ENCODE results near the gene SKIC2.
A peak's percentile ranks its signal among the peaks of the same experiment; 100 is the strongest.

The SKIC2 gene

GRCh38 chr6:31918069-31918720 lies 40.8 kb upstream of the SKIC2 start:
- H3K4me3 ChIP-seq (replicated peaks; ENCODE audit: low read depth, low read length) = no peak overlapping the region
- H3K36me3 ChIP-seq (ENCODE audit: control insufficient read depth, insufficient read depth, low read length) = no peaks in the 10 kb centered on the region
- H3K27me3 ChIP-seq (replicated peaks; ENCODE audit: control insufficient read depth, insufficient read depth, low read length) = no peaks in the 10 kb centered on the region
- TF ChIP-seq CTCF (IDR thresholded peaks at IDR 0.05; ENCODE audit: insufficient read depth, low read length, poor library complexity, severe bottlenecking) = no peak
- no peak for DNase-seq (ENCODE audit: extremely low read depth, insufficient read length)

GRCh38 chr6:31919624-31920303 lies 39.2 kb upstream of the SKIC2 start:
- no peak for DNase-seq (ENCODE audit: extremely low read depth, insufficient read length)
- no peak for TF ChIP-seq CTCF (IDR thresholded peaks at IDR 0.05; ENCODE audit: insufficient read depth, low read length, poor library complexity, severe bottlenecking)
- Histone ChIP-seq H3K36me3 (ENCODE audit: control insufficient read depth, insufficient read depth, low read length) (no peaks in the 10 kb centered on the region), H3K27me3 (replicated peaks; ENCODE audit: control insufficient read depth, insufficient read depth, low read length) (no peaks in the 10 kb centered on the region), H3K4me3 (replicated peaks; ENCODE audit: low read depth, low read length) (no peak overlapping the region)

- no peaks in the 10 kb centered on the region for H3K27me3 ChIP-seq (replicated peaks; ENCODE audit: control insufficient read depth, insufficient read depth, low read length)
- TF ChIP-seq CTCF (IDR thresholded peaks at IDR 0.05; ENCODE audit: insufficient read depth, low read length, poor library complexity, severe bottlenecking) = no peak
- H3K4me3 ChIP-seq (replicated peaks; ENCODE audit: low read depth, low read length) = no peak overlapping the region
- no peak for DNase-seq (ENCODE audit: extremely low read depth, insufficient read length)
- H3K36me3 ChIP-seq (ENCODE audit: control insufficient read depth, insufficient read depth, low read length) = no peaks in the 10 kb centered on the region
Observed at GRCh38 chr6:31920811-31921210, 38.2 kb upstream of the SKIC2 start.

GRCh38 chr6:31922942-31923341 lies 36.0 kb upstream of the SKIC2 start:
- peak; percentile 41 for TF ChIP-seq CTCF (IDR thresholded peaks at IDR 0.05; ENCODE audit: insufficient read depth, low read length, poor library complexity, severe bottlenecking)
- DNase-seq (ENCODE audit: extremely low read depth, insufficient read length) = no peak
- Histone ChIP-seq H3K36me3 (ENCODE audit: control insufficient read depth, insufficient read depth, low read length) (no peaks in the 10 kb centered on the region), H3K27me3 (replicated peaks; ENCODE audit: control insufficient read depth, insufficient read depth, low read length) (no peaks in the 10 kb centered on the region; the same call in 1 of the 2 replicates), H3K4me3 (replicated peaks; ENCODE audit: low read depth, low read length) (no peak overlapping the region)

GRCh38 chr6:31927242-31927862 lies 31.6 kb upstream of the SKIC2 start, which contains the start of gene C2:
C2 (plus strand) TSS chr6:31927717; CDS start chr6:31927753, 36 bp downstream.
- H3K4me3 ChIP-seq (replicated peaks; ENCODE audit: low read depth, low read length) = no peak within 1 kb of the TSS
- H3K27me3 ChIP-seq (replicated peaks; ENCODE audit: control insufficient read depth, insufficient read depth, low read length) = no peaks in the 10 kb centered on the region; the same call in 1 of the 2 replicates
- TF ChIP-seq CTCF (IDR thresholded peaks at IDR 0.05; ENCODE audit: insufficient read depth, low read length, poor library complexity, severe bottlenecking) = no peak
- DNase-seq (ENCODE audit: extremely low read depth, insufficient read length) = no peak
- H3K36me3 ChIP-seq (ENCODE audit: control insufficient read depth, insufficient read depth, low read length) = no peaks in the 10 kb centered on the region
